Measurements from ENCODE around the gene SCN4A. TPM values are rescaled to one million over a fixed set of nuclear protein-coding genes. Genes with fewer than 3 reads are reported as not detected.

Gene SCN4A
- total and polyA plus RNA-seq, 2 of the 13 experiments (the other 11 are each of a cell fraction or from before 2014, with no cell fraction given): 0.02 to 0.03 TPM

GRCh38 chr17:63956296-63956920, 16.3 kb downstream of the SCN4A start (continued):
- TF ChIP-seq ZBED4 (CRISPR knock-in tag; IDR thresholded peaks at IDR 0.05; ENCODE audit: borderline replicate concordance) (peak; percentile 34; the same call in 1 of the 2 replicates), FOXA3 (CRISPR knock-in tag; IDR thresholded peaks at IDR 0.05) (peak; percentile 78), ESRRA (CRISPR knock-in tag; IDR thresholded peaks at IDR 0.05; ENCODE audit: low read depth) (peak; percentile 52; the same call in 1 of the 2 replicates), ZFX (CRISPR knock-in tag; IDR thresholded peaks at IDR 0.05; ENCODE audit: low read depth) (no peak), MXI1 (IDR thresholded peaks at IDR 0.05; ENCODE audit: borderline replicate concordance, low read depth, low read length) (no peak), ZNF605 (CRISPR knock-in tag; IDR thresholded peaks at IDR 0.05) (peak; percentile 75; the same call in 1 of the 2 replicates), ZNF570 (CRISPR knock-in tag; IDR thresholded peaks at IDR 0.05; ENCODE audit: borderline replicate concordance) (no peak), RBFOX2 (IDR thresholded peaks at IDR 0.05; ENCODE audit: low read depth, low read length) (no peak), KLF16 (CRISPR knock-in tag; IDR thresholded peaks at IDR 0.05) (peak in 1 of 2 experiments; percentile 49; a peak in 1 of 4 replicates), ZNF501 (CRISPR knock-in tag; IDR thresholded peaks at IDR 0.05) (peak; percentile 62; the same call in 1 of the 2 replicates), CENPBD1 (CRISPR knock-in tag; IDR thresholded peaks at IDR 0.05; ENCODE audit: borderline replicate concordance, low read depth) (no peak), TBP (CRISPR knock-in tag; IDR thresholded peaks at IDR 0.05) (no peak), JARID2 (CRISPR knock-in tag; IDR thresholded peaks at IDR 0.05; ENCODE audit: insufficient replicate concordance) (no peak), TARDBP (CRISPR knock-in tag; IDR thresholded peaks at IDR 0.05) (no peak), ZSCAN20 (CRISPR knock-in tag; IDR thresholded peaks at IDR 0.05; ENCODE audit: borderline replicate concordance) (no peak), KDM1A (CRISPR knock-in tag; IDR thresholded peaks at IDR 0.05) (peak; percentile 71; the same call in 1 of the 2 replicates), ZMYM4 (CRISPR knock-in tag; IDR thresholded peaks at IDR 0.05) (no peak), ONECUT2 (CRISPR knock-in tag; IDR thresholded peaks at IDR 0.05) (no peak), CENPT (CRISPR knock-in tag; IDR thresholded peaks at IDR 0.05; ENCODE audit: low read depth) (no peak), THAP9 (CRISPR knock-in tag; IDR thresholded peaks at IDR 0.05; ENCODE audit: borderline replicate concordance) (0 out of 2 replicates have a peak, but pooled peaks have one; percentile 24), NPAS2 (CRISPR knock-in tag; IDR thresholded peaks at IDR 0.05; ENCODE audit: borderline replicate concordance) (no peak)

Measured in HepG2 (cell line).